ENCODE measurements around the gene SENP5.

DNA sequence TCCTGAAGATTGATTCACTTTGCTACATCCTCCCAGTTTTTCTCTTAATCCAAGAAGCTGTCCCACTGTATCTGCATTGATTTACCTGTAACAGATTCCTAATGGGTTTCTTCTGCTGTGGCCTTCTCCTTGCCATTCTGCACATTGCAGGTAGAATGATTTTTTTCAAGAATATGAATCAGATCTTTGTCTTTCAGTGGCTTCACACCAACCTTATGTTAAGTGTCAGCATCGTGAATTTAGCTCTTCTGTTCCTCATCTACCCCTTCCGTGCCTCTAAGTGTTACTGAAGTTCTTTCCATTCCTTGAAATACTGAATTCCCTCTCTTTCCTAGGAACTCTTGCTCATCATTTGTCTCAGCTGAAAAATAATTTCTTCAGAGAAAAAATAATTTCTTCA, 7.5 kb downstream of the SENP5 start:
- TF ChIP-seq EZH2 (IDR thresholded peaks at IDR 0.05; ENCODE audit: insufficient read depth, poor library complexity, severe bottlenecking) (no peak), EZH2phosphoT487 (IDR thresholded peaks at IDR 0.05; ENCODE audit: insufficient read depth, low read depth) (no peak)

All from GM23248 (cell line).